ENCODE data around the gene SPATA2L.

SPATA2L gene

DNA sequence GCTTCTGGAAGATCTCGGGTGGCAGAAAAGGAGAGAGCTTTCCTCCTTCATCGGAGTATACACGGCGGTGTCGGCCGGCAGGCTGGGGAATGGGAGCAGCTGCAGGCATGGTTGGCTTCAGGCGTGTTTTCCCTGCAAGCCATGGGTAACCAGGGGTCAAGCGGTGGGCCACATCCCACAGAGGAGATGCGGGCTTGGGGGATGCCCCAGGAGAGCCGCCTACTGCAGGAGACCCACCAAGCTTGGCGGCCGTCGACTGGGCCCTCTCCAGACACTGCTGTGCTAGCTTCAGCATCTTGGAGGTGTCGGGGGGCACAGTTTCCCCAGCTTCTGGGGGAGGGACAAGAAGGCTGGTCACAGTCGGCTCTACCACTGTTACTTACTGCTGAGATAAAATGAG is 15.0 kb upstream of the SPATA2L start:
- Histone ChIP-seq H3K4me1 (ENCODE audit: control insufficient read depth, low read length) (peaks cover 13% of the 10 kb centered on the region), H4K20me1 (ENCODE audit: control insufficient read depth, insufficient read depth, low read depth, low read length) (no peaks in the 10 kb centered on the region)

DNA sequence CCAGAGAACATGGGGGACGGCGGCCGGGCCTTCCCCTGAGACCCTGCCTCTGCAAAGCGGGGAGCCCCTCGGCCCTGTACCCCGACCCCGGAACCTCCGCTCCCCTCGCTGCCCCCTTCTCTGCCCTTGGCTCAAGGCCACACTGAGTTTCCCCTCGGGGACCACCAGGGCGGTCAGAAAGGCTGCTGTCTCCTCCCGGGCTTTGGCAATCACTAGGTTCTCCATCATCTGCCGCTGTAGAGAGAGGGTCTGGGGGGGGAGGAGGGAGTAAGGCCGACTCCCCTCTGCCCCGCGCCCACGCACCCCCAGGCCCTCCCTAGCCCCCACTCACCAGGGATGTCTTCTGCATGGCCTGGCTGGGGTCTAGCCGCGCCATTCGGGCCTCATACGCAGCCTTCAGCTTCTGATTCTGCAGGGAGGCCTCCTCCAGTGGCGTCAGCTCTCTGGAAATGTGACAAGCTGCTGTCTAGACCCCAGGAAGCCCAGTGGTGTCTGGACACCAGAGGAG is 10.8 kb upstream of the SPATA2L start:
- Histone ChIP-seq H3K4me1 (ENCODE audit: control insufficient read depth, low read length) (peaks cover 7% of the 10 kb centered on the region), H4K20me1 (ENCODE audit: control insufficient read depth, insufficient read depth, low read depth, low read length) (no peaks in the 10 kb centered on the region), H3F3A (ENCODE audit: control insufficient read depth, insufficient read depth) (no peaks in the 10 kb centered on the region), H3K36me3 (ENCODE audit: control insufficient read depth, low read length) (peaks cover 17% of the 10 kb centered on the region), H3K4me2 (ENCODE audit: low read length) (peak overlapping the region; percentile 89), H3K4me3 (ENCODE audit: low read length) (peak overlapping the region; percentile 97), H3K9me3 (ENCODE audit: control insufficient read depth, insufficient read depth, low read length) (no peaks in the 10 kb centered on the region), H3K27me3 (ENCODE audit: control insufficient read depth, low read length) (no peaks in the 10 kb centered on the region), H3K9me2 (replicated peaks; ENCODE audit: control insufficient read depth, low read length) (no peaks in the 10 kb centered on the region), H3K27ac (ENCODE audit: low read depth, low read length) (peak overlapping the region; percentile 18; the same call in 1 of the 2 replicates), H3K79me2 (ENCODE audit: control insufficient read depth, low read length) (peaks cover 16% of the 10 kb centered on the region)
- TF ChIP-seq, protein P1, sequence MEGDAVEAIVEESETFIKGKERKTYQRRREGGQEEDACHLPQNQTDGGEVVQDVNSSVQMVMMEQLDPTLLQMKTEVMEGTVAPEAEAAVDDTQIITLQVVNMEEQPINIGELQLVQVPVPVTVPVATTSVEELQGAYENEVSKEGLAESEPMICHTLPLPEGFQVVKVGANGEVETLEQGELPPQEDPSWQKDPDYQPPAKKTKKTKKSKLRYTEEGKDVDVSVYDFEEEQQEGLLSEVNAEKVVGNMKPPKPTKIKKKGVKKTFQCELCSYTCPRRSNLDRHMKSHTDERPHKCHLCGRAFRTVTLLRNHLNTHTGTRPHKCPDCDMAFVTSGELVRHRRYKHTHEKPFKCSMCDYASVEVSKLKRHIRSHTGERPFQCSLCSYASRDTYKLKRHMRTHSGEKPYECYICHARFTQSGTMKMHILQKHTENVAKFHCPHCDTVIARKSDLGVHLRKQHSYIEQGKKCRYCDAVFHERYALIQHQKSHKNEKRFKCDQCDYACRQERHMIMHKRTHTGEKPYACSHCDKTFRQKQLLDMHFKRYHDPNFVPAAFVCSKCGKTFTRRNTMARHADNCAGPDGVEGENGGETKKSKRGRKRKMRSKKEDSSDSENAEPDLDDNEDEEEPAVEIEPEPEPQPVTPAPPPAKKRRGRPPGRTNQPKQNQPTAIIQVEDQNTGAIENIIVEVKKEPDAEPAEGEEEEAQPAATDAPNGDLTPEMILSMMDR (IDR thresholded peaks at IDR 0.05; ENCODE audit: low read depth, low read length, poor library complexity, severe bottlenecking), result no peak

More for the DNA sequence above, 15.0 kb upstream of the SPATA2L start:
- Histone ChIP-seq H3F3A (ENCODE audit: control insufficient read depth, insufficient read depth) (peaks cover 10% of the 10 kb centered on the region), H3K27ac (ENCODE audit: low read depth, low read length) (no peak overlapping the region), H3K9me3 (ENCODE audit: control insufficient read depth, insufficient read depth, low read length) (no peaks in the 10 kb centered on the region), H3K4me3 (ENCODE audit: low read length) (no peak overlapping the region), H3K36me3 (ENCODE audit: control insufficient read depth, low read length) (peaks cover 21% of the 10 kb centered on the region), H3K27me3 (ENCODE audit: control insufficient read depth, low read length) (peaks cover 7% of the 10 kb centered on the region), H3K79me2 (ENCODE audit: control insufficient read depth, low read length) (peaks cover 16% of the 10 kb centered on the region), H3K4me2 (ENCODE audit: low read length) (no peak overlapping the region), H3K9me2 (replicated peaks; ENCODE audit: control insufficient read depth, low read length) (no peaks in the 10 kb centered on the region)
- TF ChIP-seq, protein P1 (IDR thresholded peaks at IDR 0.05; ENCODE audit: low read depth, low read length, poor library complexity, severe bottlenecking), result no peak
- TF ChIP-seq EZH2phosphoT487 (IDR thresholded peaks at IDR 0.05; ENCODE audit: borderline replicate concordance, low read length), result no peak

DNA sequence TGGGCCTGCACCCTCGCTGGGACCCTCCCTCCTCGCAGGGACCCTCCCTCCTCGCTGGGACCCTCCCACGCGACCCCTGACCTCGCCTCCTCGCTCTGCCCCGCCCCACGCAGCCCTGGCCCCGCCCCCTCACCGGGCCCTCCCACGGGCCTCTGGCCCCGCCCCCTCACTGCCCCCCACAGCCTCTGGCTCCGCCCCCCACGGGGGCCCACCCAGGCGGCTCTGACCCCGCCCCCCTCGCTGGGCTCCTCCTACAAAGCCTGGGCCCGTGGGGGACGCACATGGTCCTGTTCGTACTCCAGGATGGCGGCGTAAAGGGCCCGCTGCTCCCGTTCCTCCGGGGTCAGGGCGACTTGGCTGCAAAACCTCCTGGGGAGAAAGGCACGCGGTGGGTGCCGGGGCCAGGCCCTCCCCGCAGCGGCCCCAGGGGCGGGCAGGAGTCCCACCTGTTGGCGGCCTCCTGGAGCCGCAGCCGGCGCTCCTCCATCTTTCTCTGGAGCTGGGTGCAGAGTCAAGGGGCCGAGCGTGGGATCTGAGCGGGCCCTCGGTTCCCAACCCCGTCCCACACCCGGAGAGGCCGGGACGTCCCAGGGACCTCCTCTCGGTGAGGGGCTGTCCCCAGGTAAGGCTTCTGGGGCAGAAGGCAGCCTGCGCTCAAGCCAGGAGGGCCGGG is 10.2 kb upstream of the SPATA2L start:
- H3K9me2 ChIP-seq (replicated peaks; ENCODE audit: control insufficient read depth, low read length), result no peaks in the 10 kb centered on the region
- TF ChIP-seq, protein P1 (IDR thresholded peaks at IDR 0.05; ENCODE audit: low read depth, low read length, poor library complexity, severe bottlenecking), result no peak
- no peak for TF ChIP-seq EZH2phosphoT487 (IDR thresholded peaks at IDR 0.05; ENCODE audit: borderline replicate concordance, low read length)
- H3K9me3 ChIP-seq (ENCODE audit: control insufficient read depth, insufficient read depth, low read length), result no peaks in the 10 kb centered on the region
- no peaks in the 10 kb centered on the region for H3K27me3 ChIP-seq (ENCODE audit: control insufficient read depth, low read length)
- peaks cover 7% of the 10 kb centered on the region for H3K4me1 ChIP-seq (ENCODE audit: control insufficient read depth, low read length)
- no peaks in the 10 kb centered on the region for H4K20me1 ChIP-seq (ENCODE audit: control insufficient read depth, insufficient read depth, low read depth, low read length)
- H3K36me3 ChIP-seq (ENCODE audit: control insufficient read depth, low read length), result peaks cover 14% of the 10 kb centered on the region
- H3K27ac ChIP-seq (ENCODE audit: low read depth, low read length), result peak overlapping the region; percentile 18; the same call in 1 of the 2 replicates
- H3K79me2 ChIP-seq (ENCODE audit: control insufficient read depth, low read length), result peaks cover 16% of the 10 kb centered on the region
- H3K4me3 ChIP-seq (ENCODE audit: low read length), result peak overlapping the region; percentile 97
- peak overlapping the region; percentile 89 for H3K4me2 ChIP-seq (ENCODE audit: low read length)
- H3F3A ChIP-seq (ENCODE audit: control insufficient read depth, insufficient read depth), result no peaks in the 10 kb centered on the region

All from DOHH2 (cell line).